ENCODE data around the gene RAD9A.

RAD9A gene

DNA sequence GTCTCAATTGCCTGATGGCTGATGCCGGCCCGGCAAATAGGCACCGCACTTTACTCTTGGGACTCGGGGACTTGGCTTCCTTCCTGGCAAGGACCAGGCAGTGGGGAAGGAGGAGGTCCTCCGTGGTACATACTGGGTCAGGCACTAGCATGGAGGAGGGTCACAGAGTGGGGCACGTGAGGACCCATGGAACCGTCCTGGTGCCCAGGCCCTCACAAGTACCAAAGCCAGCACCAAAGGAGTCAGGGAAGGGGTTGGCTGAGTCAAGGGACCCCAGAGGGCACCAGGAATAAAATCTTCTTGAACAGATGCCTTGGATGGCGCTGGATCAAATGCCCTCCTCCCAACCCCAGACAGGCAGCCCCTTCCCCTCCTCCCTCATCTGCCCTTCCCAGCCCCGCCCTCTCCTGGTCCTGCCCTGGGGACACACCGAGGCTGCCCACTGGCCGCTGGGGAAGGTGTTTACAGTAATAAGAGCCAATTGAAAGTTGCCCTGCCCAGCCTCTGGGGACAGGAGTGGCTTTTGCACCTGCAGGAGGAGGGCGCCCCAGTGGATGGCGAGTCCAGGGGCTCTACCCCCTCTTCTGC, 18.1 kb downstream of the RAD9A start:
- H3K4me3 ChIP-seq (ENCODE audit: low read length): no peak overlapping the region
- DNase-seq (ENCODE audit: low read depth): no peak
- TF ChIP-seq, protein P1, sequence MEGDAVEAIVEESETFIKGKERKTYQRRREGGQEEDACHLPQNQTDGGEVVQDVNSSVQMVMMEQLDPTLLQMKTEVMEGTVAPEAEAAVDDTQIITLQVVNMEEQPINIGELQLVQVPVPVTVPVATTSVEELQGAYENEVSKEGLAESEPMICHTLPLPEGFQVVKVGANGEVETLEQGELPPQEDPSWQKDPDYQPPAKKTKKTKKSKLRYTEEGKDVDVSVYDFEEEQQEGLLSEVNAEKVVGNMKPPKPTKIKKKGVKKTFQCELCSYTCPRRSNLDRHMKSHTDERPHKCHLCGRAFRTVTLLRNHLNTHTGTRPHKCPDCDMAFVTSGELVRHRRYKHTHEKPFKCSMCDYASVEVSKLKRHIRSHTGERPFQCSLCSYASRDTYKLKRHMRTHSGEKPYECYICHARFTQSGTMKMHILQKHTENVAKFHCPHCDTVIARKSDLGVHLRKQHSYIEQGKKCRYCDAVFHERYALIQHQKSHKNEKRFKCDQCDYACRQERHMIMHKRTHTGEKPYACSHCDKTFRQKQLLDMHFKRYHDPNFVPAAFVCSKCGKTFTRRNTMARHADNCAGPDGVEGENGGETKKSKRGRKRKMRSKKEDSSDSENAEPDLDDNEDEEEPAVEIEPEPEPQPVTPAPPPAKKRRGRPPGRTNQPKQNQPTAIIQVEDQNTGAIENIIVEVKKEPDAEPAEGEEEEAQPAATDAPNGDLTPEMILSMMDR (conservative IDR thresholded peaks at IDR 0.05; ENCODE audit: low read length): no peak

DNA sequence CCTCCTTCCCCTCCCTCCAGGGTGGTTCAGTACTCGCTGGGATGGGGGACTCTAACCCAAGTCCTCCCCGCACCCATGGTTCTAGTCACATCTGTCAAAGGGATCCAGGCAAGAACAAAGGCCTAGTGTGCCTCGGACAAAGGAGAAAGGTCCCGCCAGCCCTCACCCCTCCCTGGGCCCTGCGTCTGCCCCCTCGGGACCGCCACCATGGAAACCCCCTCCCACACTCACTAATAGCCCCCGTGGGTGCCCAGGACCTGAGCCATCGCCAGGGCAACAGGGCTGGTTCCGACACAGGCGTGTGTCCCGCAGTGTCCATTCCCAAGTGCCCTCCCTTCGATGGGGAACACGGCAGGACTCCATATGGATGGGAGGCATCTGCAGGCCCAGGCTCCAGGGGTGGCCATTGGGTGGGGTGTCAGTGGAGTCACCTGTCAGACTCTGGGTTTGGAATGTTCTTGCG, 18.6 kb downstream of the RAD9A start:
- no peak overlapping the region for H3K4me3 ChIP-seq (ENCODE audit: low read length)
- DNase-seq (ENCODE audit: low read depth): no peak
- TF ChIP-seq, protein P1 (conservative IDR thresholded peaks at IDR 0.05; ENCODE audit: low read length): no peak

DNA sequence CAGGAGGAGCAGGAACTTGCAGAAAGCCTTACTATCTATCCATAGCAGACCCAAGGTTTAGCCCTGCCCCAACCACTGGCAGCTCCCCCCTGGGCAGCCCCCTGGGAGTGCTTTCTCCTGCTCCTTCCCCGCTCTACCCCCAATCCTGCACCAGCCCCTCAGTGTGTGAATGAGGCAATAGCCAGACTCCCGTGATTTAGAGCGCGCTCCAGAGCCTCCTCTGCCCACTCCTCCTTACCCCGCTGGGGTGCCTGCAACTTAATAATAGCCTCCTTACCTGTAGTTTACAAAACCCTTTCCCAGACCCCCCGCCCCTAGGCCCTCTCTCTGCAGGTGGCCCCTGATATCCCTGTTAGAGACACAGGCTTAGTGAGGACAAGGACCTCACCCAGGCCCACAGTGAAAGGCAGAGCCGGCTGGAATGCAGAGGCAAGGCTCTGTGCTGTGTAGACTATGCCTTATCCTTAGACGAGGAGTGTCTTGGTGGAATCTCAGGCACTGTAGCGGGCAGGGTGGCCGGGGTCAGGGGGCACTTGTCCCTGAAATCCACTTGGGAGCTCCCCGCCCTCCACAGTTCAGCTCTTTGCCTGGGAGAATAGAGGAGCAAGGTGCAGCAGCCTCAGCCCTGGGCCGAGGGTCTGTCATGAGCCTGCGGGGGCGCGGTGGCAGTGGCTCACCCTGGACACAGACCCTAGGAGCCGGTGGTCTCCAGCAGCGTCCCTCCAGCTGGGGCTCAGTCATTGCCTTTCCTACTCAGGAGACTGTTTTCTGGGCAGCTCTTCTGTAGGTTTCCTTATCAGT, 19.4 kb downstream of the RAD9A start:
- H3K4me3 ChIP-seq (ENCODE audit: low read length): no peak overlapping the region
- TF ChIP-seq, protein P1 (conservative IDR thresholded peaks at IDR 0.05; ENCODE audit: low read length): no peak
- no peak for DNase-seq (ENCODE audit: low read depth)

DNA sequence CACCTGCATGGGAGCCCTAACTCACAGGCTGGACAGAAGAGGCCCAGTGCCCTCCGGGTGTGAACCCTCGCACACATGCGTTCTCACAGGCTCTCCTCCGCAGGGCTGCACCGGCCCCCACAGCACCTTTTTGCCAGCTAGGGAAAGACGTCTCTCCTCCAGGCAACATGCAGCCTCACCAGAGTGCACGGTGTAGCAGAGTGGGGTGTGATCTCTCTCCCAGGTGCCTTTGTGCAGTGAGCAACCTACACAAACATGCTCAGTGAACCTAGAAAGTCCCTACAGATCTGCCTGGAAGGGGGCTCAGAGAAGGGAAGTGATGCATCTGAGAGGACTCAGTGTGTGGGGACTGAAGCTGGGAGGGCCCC, 20.0 kb downstream of the RAD9A start:
- DNase-seq (ENCODE audit: low read depth): no peak
- TF ChIP-seq, protein P1 (conservative IDR thresholded peaks at IDR 0.05; ENCODE audit: low read length): no peak

DNA sequence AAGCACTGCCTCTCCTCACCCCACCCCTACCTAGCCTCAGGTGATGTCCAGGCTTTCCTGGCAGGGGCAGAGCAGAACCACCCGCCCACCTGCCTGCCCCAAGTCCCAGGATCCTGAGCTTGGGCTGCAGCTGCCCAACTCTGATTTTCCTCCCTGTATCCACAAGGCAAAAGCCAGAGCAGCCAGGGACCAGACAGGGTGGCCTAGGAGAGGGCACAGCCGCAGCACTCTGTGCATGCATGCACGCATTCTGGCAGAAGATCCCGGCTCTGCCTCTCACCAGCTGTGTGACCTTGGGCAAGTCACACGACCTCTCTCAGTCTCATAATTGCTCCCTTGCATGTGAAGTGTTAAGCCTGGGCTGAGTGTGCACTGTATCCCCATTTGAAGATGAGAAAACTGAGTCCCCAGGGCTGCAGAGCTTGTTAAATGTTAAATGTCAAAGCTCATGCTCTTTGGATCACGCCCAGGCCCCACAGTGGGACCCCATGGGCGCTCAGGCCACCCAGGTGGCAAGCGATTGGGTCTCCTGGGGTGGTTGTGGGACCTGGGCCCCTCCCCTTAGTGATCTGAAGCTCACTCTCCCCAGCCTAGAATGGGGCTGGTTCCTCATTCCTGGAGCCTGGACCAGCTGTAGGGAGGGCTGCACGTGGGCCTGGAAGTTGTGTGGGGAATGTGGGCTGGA, 20.9 kb downstream of the RAD9A start:
- TF ChIP-seq, protein P1 (conservative IDR thresholded peaks at IDR 0.05; ENCODE audit: low read length): no peak
- no peak overlapping the region for H3K4me3 ChIP-seq (ENCODE audit: low read length)
- DNase-seq (ENCODE audit: low read depth): no peak

More for the DNA sequence above, 20.0 kb downstream of the RAD9A start:
- H3K4me3 ChIP-seq (ENCODE audit: low read length): no peak overlapping the region

DNA sequence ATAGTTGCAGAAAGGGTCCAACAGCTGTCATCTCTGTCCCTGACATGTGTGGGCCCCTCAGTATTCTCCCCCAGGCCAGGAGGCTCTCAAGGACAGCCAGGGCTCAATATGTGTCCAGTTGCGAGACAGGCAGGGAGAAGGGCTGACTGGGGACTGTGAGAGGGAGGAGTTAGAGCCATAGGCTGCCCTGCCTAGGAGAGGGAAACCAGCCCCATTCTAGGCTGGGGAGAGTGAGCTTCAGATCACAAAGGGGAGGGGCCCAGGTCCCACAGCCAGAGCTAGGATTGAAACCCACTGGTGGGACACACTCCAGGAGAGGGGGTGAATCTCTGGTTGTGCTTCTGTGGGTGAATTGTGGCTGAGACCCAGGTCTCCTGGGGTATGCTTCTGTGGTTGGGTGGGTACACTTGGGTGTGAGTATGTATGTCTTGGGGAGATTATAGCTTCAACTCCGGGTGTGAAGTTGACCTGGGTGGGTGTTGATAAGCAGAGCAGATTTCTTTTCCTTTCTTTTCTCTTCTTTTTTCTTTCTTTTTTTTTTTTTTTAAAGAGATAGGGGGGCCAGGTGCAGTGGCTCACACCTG, 21.6 kb downstream of the RAD9A start:
- TF ChIP-seq, protein P1 (conservative IDR thresholded peaks at IDR 0.05; ENCODE audit: low read length): no peak
- DNase-seq (ENCODE audit: low read depth): no peak
- no peak overlapping the region for H3K4me3 ChIP-seq (ENCODE audit: low read length)

Data from AG10803 (cell line).